Common myeloid progenitor, CD34-positive (primary cell): ENCODE results near the gene MGARP.

Source experiments
- CTCF ChIA-PET: fragments of 350-600 bp; sonication (Branson Sonifier 250); formaldehyde crosslinking; loops from one replicate; lab custom pipeline; 2021; ENCODE audit warnings: antibody characterized with exemption; lab: Charles Lee
- POLR2A ChIA-PET: fragments of 350-600 bp; sonication (Branson Sonifier 250); formaldehyde crosslinking; loops from one replicate; lab custom pipeline; 2021; ENCODE audit warnings: antibody characterized with exemption; lab: Charles Lee
- DNase-seq, 3 donors: peaks; one replicate each; pipeline versions ENCODE4 v3.0.0 to v3.0.0-alpha.2; 2013
- H3K27ac ChIP-seq, 2 experiments: 1 replicate in 1 of 2; 2 replicates in 1 of 2; pipeline ENCODE4 v1.7.0; 2013; ENCODE audit warnings: inconsistent platforms in 2 of 2, low read length in 2 of 2, mild to moderate bottlenecking in 2 of 2, low read depth in 1 of 2, moderate library complexity in 1 of 2; ENCODE audit not compliant: severe bottlenecking in 2 of 2, insufficient read depth in 1 of 2, poor library complexity in 1 of 2
- H3K27me3 ChIP-seq, 5 experiments: replicated peaks in 2 of 5; 1 replicate in 3 of 5; 2 replicates in 2 of 5; pipeline versions ENCODE4 v1.6.1 to v1.7.0; 2013; ENCODE audit warnings: low read length in 4 of 5, mild to moderate bottlenecking in 2 of 5, moderate library complexity in 2 of 5, inconsistent platforms in 1 of 5; ENCODE audit not compliant: insufficient read depth in 5 of 5, control insufficient read depth in 4 of 5
- H3K36me3 ChIP-seq, 4 experiments: 1 replicate in 2 of 4; 2 replicates in 2 of 4; pipeline versions ENCODE4 v1.6.1 to v1.7.0; 2013; ENCODE audit warnings: low read length in 3 of 4, control low read depth in 1 of 4, mild to moderate bottlenecking in 1 of 4; ENCODE audit not compliant: control insufficient read depth in 4 of 4, insufficient read depth in 4 of 4
- H3K4me1 ChIP-seq, 4 experiments: 1 replicate in 3 of 4; 2 replicates in 1 of 4; pipeline versions ENCODE4 v1.6.1 to v1.7.1; 2013; ENCODE audit warnings: low read length in 3 of 4, mild to moderate bottlenecking in 3 of 4, control low read depth in 1 of 4, inconsistent platforms in 1 of 4, moderate library complexity in 1 of 4; ENCODE audit not compliant: control insufficient read depth in 4 of 4, insufficient read depth in 4 of 4; ENCODE audit errors: control extremely low read depth in 1 of 4
- H3K4me3 ChIP-seq, 7 experiments: 1 replicate in 4 of 7; 2 replicates in 3 of 7; pipeline versions ENCODE4 v1.5.1 to v1.7.0; 2013; ENCODE audit warnings: mild to moderate bottlenecking in 7 of 7, low read length in 6 of 7, moderate library complexity in 6 of 7, inconsistent platforms in 2 of 7, low read depth in 2 of 7, control low read depth in 1 of 7; ENCODE audit not compliant: insufficient read depth in 4 of 7, control insufficient read depth in 1 of 7; ENCODE audit errors: extremely low read depth in 1 of 7
- H3K9me3 ChIP-seq, 5 experiments: 1 replicate in 4 of 5; 2 replicates in 1 of 5; pipeline versions ENCODE4 v1.6.1 to v1.7.1; 2013; ENCODE audit warnings: low read length in 4 of 5, mild to moderate bottlenecking in 2 of 5, inconsistent platforms in 1 of 5, low read depth in 1 of 5, moderate library complexity in 1 of 5; ENCODE audit not compliant: control insufficient read depth in 4 of 5, insufficient read depth in 2 of 5; ENCODE audit errors: control extremely low read depth in 1 of 5
- WGBS: methylation state at CpG from one replicate; pipeline ENCODE4 v1.1.5; 2013; ENCODE audit not compliant: insufficient coverage; 5-methylcytosine and 5-hydroxymethylcytosine counted together

MGARP gene

DNA sequence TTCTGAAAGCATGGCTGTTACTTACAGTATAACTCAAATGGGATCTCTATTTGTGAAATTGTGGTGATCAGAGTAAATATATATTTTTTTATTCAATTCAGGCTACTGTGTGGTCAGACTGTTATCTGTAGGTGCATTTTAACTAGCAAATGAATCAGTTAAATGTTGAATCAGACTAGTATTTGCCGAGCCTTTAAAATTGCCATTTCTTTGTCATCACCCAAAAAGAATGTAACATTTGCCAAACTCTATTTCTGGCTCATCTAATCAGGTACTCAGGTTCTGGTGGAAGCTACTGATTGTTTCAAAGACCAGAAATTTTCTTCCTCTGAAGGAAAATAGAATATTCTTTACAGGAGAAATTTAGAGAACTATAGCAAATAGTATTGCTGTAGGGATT, 19.5 kb upstream of the MGARP start:
- ChIA-PET CTCF (interaction anchor here (1.0 to 3.7 kb wide), 9 partner anchors 10 to 269 kb away, joined by 3 to 21 read pairs (median 7); partner anchors contain the start of gene MGARP), POLR2A (interaction anchor here (2.2 kb wide), 1 partner anchor 122 kb away, joined by 15 read pairs; the partner anchor contains the start of gene ELF2)
- Histone ChIP-seq H3K27me3 (no peaks in the 10 kb centered on the region), H3K4me3 (peak overlapping the region in 3 of 7 experiments; percentile 91 to 99 (median 98)), H3K36me3 (peaks cover 0 to 6% (median 2%) of the 10 kb centered on the region in 4 experiments), H3K4me1 (peaks cover 19 to 43% (median 29%) of the 10 kb centered on the region in 4 experiments), H3K27ac (peak overlapping the region in 1 of 2 experiments; percentile 96), H3K9me3 (peaks cover 0 to under 1% (median 0%) of the 10 kb centered on the region in 5 experiments)
- WGBS = no CpG with 5 or more reads among the region's 1 CpG
- DNase-seq = no peak

GRCh38 chr4:139297001-139297410, 17.0 kb upstream of the MGARP start:
- ChIA-PET CTCF (interaction anchor here (0.6 to 3.8 kb wide), 16 partner anchors 13 to 266 kb away, joined by 3 to 20 read pairs (median 4); partner anchors contain the start of gene MGARP), POLR2A (interaction anchor here (0.6 to 0.7 kb wide), 2 partner anchors 15 to 22 kb away, joined by 3 to 4 read pairs; no protein-coding TSS in a partner anchor)
- Histone ChIP-seq H3K9me3 (no peaks in the 10 kb centered on the region), H3K4me1 (peaks cover 8 to 31% (median 22%) of the 10 kb centered on the region in 4 experiments), H3K4me3 (no peak overlapping the region), H3K27ac (no peak overlapping the region), H3K36me3 (peaks cover 3 to 10% (median 7%) of the 10 kb centered on the region in 4 experiments), H3K27me3 (no peaks in the 10 kb centered on the region)
- DNase-seq = no peak
- 100% methylated on average over 2 of the region's 2 CpGs for WGBS

- WGBS = 0% methylated on average over 1 of the region's 6 CpGs
- H3K4me1 ChIP-seq = peaks cover 8 to 29% (median 21%) of the 10 kb centered on the region in 4 experiments
- ChIA-PET POLR2A (interaction anchor here (1.0 to 1.2 kb wide), 3 partner anchors 16 to 119 kb away, joined by 3 to 4 read pairs (median 3); partner anchors contain the start of gene ELF2), CTCF (interaction anchor here (0.6 to 3.8 kb wide), 31 partner anchors 9 to 265 kb away, joined by 3 to 20 read pairs (median 3); partner anchors contain the start of gene MGARP)
- H3K9me3 ChIP-seq = no peaks in the 10 kb centered on the region
- H3K4me3 ChIP-seq = peak overlapping the region in 5 of 7 experiments; percentile 81 to 97 (median 88)
- no peak for DNase-seq
- peaks cover 3 to 18% (median 10%) of the 10 kb centered on the region in 4 experiments for H3K36me3 ChIP-seq
- H3K27me3 ChIP-seq = no peaks in the 10 kb centered on the region
- H3K27ac ChIP-seq = peak overlapping the region; percentile 89 to 91
Observed at GRCh38 chr4:139295942-139296299, 15.9 kb upstream of the MGARP start.

DNA sequence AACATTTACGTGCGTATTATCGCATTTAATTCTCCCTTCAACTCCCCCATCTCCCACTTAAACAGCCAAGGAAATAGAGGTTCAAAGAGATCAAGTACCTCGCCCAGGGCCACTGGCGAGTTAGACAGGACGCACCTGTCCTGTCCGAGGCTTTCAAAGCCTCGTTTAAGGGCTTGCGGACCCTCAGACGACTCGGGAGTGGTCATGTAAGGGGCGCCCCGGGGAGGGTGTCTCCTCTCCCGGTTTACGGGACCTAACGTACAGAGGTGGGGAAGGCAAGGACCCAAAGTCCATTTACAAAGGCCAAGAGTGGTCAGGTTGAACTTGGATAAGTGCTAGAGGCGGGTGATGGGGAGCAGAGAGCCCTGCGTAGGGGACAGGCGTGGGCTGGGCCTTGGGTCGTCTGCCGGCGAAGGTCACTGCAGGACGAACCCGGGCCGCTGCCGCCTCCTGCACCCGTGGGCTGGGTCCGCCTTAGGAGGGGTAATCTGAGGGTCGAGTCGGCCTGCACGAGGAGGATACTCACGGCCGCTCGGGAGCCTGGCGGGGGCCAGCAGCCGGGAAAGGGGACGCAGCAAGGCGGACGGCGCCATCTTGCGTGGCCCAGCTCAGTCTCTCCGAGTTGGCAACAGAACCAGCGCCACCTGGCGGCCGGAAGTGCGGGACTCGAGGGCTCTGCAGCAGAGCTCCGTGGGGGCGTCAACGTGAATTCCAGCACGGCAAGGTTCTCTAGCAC, 15.3 kb upstream of the MGARP start:
- Histone ChIP-seq H3K4me1 (peaks cover 5 to 24% (median 16%) of the 10 kb centered on the region in 4 experiments), H3K27ac (peak overlapping the region; percentile 89 to 91), H3K4me3 (peak overlapping the region; percentile 81 to 97 (median 88)), H3K9me3 (no peaks in the 10 kb centered on the region), H3K36me3 (peaks cover 3 to 23% (median 10%) of the 10 kb centered on the region in 4 experiments), H3K27me3 (no peaks in the 10 kb centered on the region)
- peak; percentile 94 to 97 (median 96) for DNase-seq
- 0% methylated on average over 39 of the region's 51 CpGs for WGBS
- CTCF ChIA-PET = interaction anchor here (0.6 to 3.8 kb wide), 32 partner anchors 9 to 265 kb away, joined by 3 to 20 read pairs (median 3); partner anchors contain the start of gene MGARP
- POLR2A ChIA-PET = interaction anchor here (1.0 to 1.2 kb wide), 3 partner anchors 16 to 118 kb away, joined by 3 to 4 read pairs (median 3); partner anchors contain the start of gene ELF2

DNA sequence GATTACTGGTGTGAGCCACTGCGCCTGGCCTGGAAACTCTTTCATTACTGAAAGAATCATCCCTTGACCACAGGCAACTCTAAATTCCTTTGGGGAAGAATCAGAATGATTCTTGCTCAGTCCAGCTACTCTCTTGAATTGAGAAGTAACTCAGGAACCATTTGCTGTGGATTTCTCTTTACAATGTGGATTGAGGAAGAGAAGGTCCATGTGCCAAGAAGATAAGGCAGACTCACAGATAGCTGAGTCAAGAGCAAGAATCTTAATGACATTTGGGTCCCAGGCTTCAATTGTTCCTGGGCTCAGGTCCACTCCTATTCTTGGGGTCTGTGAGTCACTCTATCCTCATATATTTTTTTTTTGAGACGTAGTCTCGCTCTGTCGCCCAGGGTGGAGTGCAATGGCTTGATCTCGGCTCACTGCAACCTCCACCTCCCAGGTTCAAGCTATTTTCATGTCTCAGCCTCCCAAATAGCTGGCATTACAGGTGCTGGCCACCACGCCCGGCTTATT, 6.2 kb upstream of the MGARP start:
- H3K4me1 ChIP-seq = no peaks in the 10 kb centered on the region
- H3K27ac ChIP-seq = no peak overlapping the region
- peaks cover 0 to 6% (median 1%) of the 10 kb centered on the region in 5 experiments for H3K9me3 ChIP-seq
- CTCF ChIA-PET = interaction anchor here (0.6 to 1.9 kb wide), 4 partner anchors 9 to 172 kb away, joined by 3 to 4 read pairs (median 3); no protein-coding TSS in a partner anchor
- H3K4me3 ChIP-seq = no peak overlapping the region
- H3K36me3 ChIP-seq = peaks cover 3 to 24% (median 13%) of the 10 kb centered on the region in 4 experiments
- POLR2A ChIA-PET = no interaction called here
- DNase-seq = no peak
- peaks cover 0 to 8% (median 3%) of the 10 kb centered on the region in 5 experiments for H3K27me3 ChIP-seq
- 95% methylated on average over 4 of the region's 7 CpGs for WGBS

- Histone ChIP-seq H3K4me3 (no peak overlapping the region), H3K36me3 (peaks cover 0 to 2% (median 0%) of the 10 kb centered on the region in 4 experiments), H3K9me3 (peaks cover 0 to 6% (median 1%) of the 10 kb centered on the region in 5 experiments), H3K27me3 (peaks cover 13 to 42% (median 19%) of the 10 kb centered on the region in 5 experiments), H3K27ac (no peak overlapping the region), H3K4me1 (peaks cover 6 to 20% (median 13%) of the 10 kb centered on the region in 4 experiments)
- ChIA-PET CTCF (interaction anchor here (0.6 to 2.0 kb wide), 7 partner anchors 11 to 227 kb away, joined by 3 to 20 read pairs (median 3); no protein-coding TSS in a partner anchor), POLR2A (interaction anchor here (0.6 kb wide), 1 partner anchor 14 kb away, joined by 3 read pairs; no protein-coding TSS in a partner anchor)
- DNase-seq = no peak
Observed at GRCh38 chr4:139282721-139283075, 2.7 kb upstream of the MGARP start.
